ENCODE data around the gene TF. TPM values are rescaled to one million over a fixed set of nuclear protein-coding genes. Genes with fewer than 3 reads are reported as not detected.
A peak's percentile ranks its signal among the peaks of the same experiment; 100 is the strongest.

TF gene
- total RNA-seq, 2 donors from 2014 or later = 1.6 to 2.2 TPM

DNA sequence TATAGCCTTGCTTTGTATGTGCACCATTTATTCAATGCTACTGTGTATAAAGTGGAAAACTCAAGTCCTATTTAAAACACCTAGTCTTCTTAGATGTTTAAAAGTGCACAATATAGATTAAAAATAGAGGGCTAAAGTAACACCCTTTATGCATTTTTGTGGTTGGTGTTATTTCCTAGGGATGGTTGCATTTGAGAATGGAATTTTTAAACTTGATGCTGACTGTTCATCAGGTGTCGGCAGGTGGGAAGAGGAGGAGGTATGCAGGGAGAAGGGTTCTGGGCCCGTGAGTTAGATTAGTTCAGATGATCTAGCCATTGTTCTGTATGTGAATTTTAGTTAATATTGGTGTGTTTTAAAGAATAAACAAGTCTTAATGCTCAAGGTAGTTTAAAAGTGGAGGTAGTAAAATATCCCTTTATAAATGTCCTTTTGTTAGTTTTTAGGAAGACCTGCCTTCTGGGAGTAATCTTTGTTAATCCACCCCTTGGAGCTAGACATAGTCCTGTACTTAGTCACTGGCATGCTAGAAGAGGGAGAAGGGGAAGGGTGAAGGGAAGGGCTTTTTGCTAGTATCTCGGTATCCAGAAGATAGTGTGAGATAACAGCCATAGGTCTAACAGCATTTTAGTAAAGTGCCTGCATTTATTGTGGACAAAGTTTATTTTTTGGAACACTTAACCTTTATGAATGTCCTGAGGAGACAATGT is 51.4 kb downstream of the TF start:
- Histone ChIP-seq H3K36me3 (no peaks in the 10 kb centered on the region), H3K4me1 (ENCODE audit: control insufficient read depth in 1 of 2, low read depth in 2 of 2) (no peaks in the 10 kb centered on the region), H3K27ac (no peak overlapping the region), H3K4me3 (no peak overlapping the region), H3K9me3 (no peaks in the 10 kb centered on the region), H3K27me3 (replicated peaks; ENCODE audit: insufficient read depth) (no peaks in the 10 kb centered on the region)
- DNase-seq (ENCODE audit: low spot score) (no peak), ATAC-seq (ENCODE audit: insufficient number of reproducible peaks, low FRiP score, low read depth) (no peak)
- TF ChIP-seq, protein P1, sequence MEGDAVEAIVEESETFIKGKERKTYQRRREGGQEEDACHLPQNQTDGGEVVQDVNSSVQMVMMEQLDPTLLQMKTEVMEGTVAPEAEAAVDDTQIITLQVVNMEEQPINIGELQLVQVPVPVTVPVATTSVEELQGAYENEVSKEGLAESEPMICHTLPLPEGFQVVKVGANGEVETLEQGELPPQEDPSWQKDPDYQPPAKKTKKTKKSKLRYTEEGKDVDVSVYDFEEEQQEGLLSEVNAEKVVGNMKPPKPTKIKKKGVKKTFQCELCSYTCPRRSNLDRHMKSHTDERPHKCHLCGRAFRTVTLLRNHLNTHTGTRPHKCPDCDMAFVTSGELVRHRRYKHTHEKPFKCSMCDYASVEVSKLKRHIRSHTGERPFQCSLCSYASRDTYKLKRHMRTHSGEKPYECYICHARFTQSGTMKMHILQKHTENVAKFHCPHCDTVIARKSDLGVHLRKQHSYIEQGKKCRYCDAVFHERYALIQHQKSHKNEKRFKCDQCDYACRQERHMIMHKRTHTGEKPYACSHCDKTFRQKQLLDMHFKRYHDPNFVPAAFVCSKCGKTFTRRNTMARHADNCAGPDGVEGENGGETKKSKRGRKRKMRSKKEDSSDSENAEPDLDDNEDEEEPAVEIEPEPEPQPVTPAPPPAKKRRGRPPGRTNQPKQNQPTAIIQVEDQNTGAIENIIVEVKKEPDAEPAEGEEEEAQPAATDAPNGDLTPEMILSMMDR (IDR thresholded peaks at IDR 0.05) = no peak

DNA sequence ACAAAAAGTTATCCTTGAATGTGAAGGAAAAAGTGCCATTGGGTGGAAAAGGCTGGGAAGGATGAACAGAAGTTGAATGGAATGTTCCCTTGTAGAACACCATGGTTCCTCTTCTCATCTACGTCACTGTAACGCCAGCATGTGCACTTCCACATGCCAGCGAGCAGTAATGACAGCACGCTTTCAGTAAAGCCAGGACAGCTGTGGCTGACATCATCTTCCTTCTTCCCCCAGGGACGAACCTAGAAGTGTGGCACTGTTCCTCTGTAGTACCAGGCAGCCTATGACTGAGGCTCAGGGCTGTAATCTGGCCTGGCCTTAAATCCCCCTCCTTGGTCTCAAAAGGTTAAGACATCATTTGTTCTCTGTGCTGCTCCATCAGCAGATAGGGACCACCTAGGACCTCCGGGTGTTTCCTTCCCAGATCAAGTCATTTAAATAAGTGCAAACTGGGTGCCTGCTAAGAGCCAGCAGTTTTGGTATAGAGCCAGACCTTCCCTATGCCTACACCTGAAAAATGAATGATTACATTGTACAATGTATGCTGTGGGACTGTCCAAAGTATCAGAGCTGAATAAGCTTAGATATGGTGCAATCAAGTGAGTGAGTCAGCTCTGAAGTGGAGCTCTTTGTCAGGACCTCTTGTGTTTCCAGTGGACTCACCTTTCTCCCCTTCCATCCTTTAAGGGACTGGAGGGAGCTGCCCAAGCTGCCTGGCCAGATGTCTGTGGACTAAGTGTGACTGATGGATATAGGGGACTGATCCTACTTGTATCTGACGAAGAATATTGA is 53.8 kb downstream of the TF start:
- TF ChIP-seq, protein P1 (IDR thresholded peaks at IDR 0.05) = no peak
- H3K9me3 ChIP-seq = no peaks in the 10 kb centered on the region
- no peaks in the 10 kb centered on the region for H3K27me3 ChIP-seq (replicated peaks; ENCODE audit: insufficient read depth)
- ATAC-seq (ENCODE audit: insufficient number of reproducible peaks, low FRiP score, low read depth) (no peak), DNase-seq (ENCODE audit: low spot score) (no peak)
- H3K4me3 ChIP-seq = no peak overlapping the region
- no peaks in the 10 kb centered on the region for H3K36me3 ChIP-seq
- no peak overlapping the region for H3K27ac ChIP-seq
- no peaks in the 10 kb centered on the region for H3K4me1 ChIP-seq (ENCODE audit: control insufficient read depth in 1 of 2, low read depth in 2 of 2)

DNA sequence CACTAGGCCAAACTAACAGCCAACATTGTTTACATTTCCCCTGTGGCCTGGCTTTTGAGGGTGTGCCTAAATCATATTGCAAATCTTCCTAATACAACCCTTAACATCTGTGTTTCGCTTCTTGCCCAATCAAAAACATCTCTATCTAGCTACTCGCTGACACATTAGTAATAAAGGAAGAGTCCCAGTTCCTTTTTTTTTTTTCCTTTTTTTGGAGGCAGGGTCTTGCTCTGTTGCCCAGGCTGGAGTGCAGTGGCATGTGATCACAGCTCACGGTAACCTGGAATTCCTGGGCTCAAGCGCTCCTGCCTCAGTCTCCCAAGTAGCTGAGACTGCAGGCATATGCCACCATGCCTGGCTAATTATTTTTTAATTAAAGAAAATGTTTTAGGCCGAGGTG is 57.3 kb downstream of the TF start:
- peaks cover 5% of the 10 kb centered on the region in 2 donors for H3K4me1 ChIP-seq (ENCODE audit: control insufficient read depth in 1 of 2, low read depth in 2 of 2)
- H3K4me3 ChIP-seq = no peak overlapping the region
- H3K9me3 ChIP-seq = no peaks in the 10 kb centered on the region
- no peaks in the 10 kb centered on the region for H3K36me3 ChIP-seq
- ATAC-seq (ENCODE audit: insufficient number of reproducible peaks, low FRiP score, low read depth) (no peak), DNase-seq (ENCODE audit: low spot score) (no peak)
- H3K27ac ChIP-seq = no peak overlapping the region
- H3K27me3 ChIP-seq (replicated peaks; ENCODE audit: insufficient read depth) = no peaks in the 10 kb centered on the region
- TF ChIP-seq, protein P1 (IDR thresholded peaks at IDR 0.05) = no peak

DNA sequence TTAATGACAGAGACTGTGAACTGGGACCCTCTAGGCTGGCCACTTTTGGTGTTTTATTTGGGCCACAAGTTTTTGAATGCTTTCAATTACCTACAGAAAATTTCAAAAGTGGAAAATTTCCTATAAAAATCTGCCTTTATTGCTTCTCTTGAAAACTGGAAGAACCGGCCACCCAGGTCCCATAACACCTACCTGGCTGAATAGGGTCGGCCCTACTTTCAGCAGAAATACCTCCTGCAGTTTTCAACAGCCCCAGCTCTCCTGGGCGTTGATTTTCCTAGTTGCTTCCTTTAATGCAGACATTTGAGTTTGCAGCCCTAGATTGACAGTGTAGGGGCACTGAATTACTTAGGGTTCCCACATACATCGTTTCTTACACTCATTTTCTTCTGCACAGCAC is 58.7 kb downstream of the TF start:
- Histone ChIP-seq H3K9me3 (no peaks in the 10 kb centered on the region), H3K27me3 (replicated peaks; ENCODE audit: insufficient read depth) (no peaks in the 10 kb centered on the region), H3K4me3 (peak overlapping the region; percentile 78), H3K36me3 (no peaks in the 10 kb centered on the region), H3K27ac (no peak overlapping the region), H3K4me1 (ENCODE audit: control insufficient read depth in 1 of 2, low read depth in 2 of 2) (peaks cover 5% of the 10 kb centered on the region in 2 donors)
- ATAC-seq (ENCODE audit: insufficient number of reproducible peaks, low FRiP score, low read depth) (no peak), DNase-seq (ENCODE audit: low spot score) (no peak)
- TF ChIP-seq, protein P1 (IDR thresholded peaks at IDR 0.05) = no peak

DNA sequence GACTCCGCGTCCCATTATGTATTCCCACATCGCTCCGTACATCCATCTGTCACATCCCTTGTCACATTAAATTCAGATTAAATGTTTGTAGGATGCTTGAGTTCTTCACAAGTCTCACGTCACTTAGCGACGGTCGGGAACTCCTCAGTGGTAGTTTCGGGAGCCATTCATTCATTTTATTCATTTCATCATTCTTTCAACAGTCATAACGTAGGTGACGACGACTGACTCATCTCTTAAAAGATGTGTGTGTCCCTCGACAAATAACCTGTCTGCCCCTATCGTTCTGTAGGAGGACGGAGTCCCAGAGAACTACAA is 59.1 kb downstream of the TF start:
- ATAC-seq (ENCODE audit: insufficient number of reproducible peaks, low FRiP score, low read depth) (no peak), DNase-seq (ENCODE audit: low spot score) (no peak)
- no peak overlapping the region for H3K27ac ChIP-seq
- peaks cover 5% of the 10 kb centered on the region in 2 donors for H3K4me1 ChIP-seq (ENCODE audit: control insufficient read depth in 1 of 2, low read depth in 2 of 2)
- H3K9me3 ChIP-seq = no peaks in the 10 kb centered on the region
- H3K36me3 ChIP-seq = no peaks in the 10 kb centered on the region
- H3K27me3 ChIP-seq (replicated peaks; ENCODE audit: insufficient read depth) = no peaks in the 10 kb centered on the region
- peak overlapping the region; percentile 78 for H3K4me3 ChIP-seq
- TF ChIP-seq, protein P1 (IDR thresholded peaks at IDR 0.05) = no peak
